Body of pancreas (tissue), 4 donors: ENCODE data around the gene GHRHR. TPM values are rescaled to one million over a fixed set of nuclear protein-coding genes. Genes with fewer than 3 reads are reported as not detected.
A peak's percentile ranks its signal among the peaks of the same experiment; 100 is the strongest.

ENCODE experiments used
- ATAC-seq: fragments of 150-250 bp; one replicate; pipeline ENCODE4 v1.9.1; 2016
- DNase-seq, 4 donors: peaks; one replicate each; pipeline ENCODE4 v3.0.0-alpha.2; 2019
- H3K27ac ChIP-seq, 4 donors: fragments of 200-600 bp; sonication (generic); 1 replicate in 3 of 4; 2 replicates in 1 of 4; pipeline versions ENCODE4 v1.5.1 to v1.6.1; 2016 to 2019; ENCODE audit warnings: mild to moderate bottlenecking in 1 of 4, mixed read lengths in 1 of 4, moderate library complexity in 1 of 4
- H3K27me3 ChIP-seq, 2 donors: fragments of 200-600 bp; sonication (generic); one replicate each; pipeline ENCODE4 v1.6.0; 2016; ENCODE audit warnings: mild to moderate bottlenecking in 1 of 2
- H3K36me3 ChIP-seq, 2 donors: fragments of 200-600 bp; sonication (generic); replicated peaks in 1 of 2; 2 replicates each; pipeline ENCODE4 v1.5.1; 2016; ENCODE audit warnings: low read depth in 2 of 2; ENCODE audit not compliant: insufficient read depth in 1 of 2
- H3K4me1 ChIP-seq: fragments of 200-600 bp; sonication (generic); one replicate; pipeline ENCODE4 v1.6.0; 2016
- H3K4me3 ChIP-seq, 2 donors: fragments of 200-600 bp; sonication (generic); 1 replicate in 1 of 2; 2 replicates in 1 of 2; pipeline ENCODE4 v1.5.1; 2016 to 2019
- H3K9me3 ChIP-seq, 3 donors: fragments of 200-600 bp; sonication (generic); 1 replicate in 2 of 3; 2 replicates in 1 of 3; pipeline ENCODE4 v1.5.1; 2016
- POLR2A ChIP-seq, 3 donors: fragments of 450-650 bp; IDR thresholded peaks; one replicate each; pipeline ENCODE4 v1.6.1; 2016; ENCODE audit warnings: antibody characterized with exemption in 3 of 3, mild to moderate bottlenecking in 2 of 3
- WGBS, 2 donors: methylation state at CpG; one replicate each; pipeline ENCODE4 v1.1.5; 2017; 5-methylcytosine and 5-hydroxymethylcytosine counted together
- intact Hi-C: fragments of 100-400 bp; cut with DNase I; formaldehyde crosslinking; loops from one replicate; pipeline ENCODE4 v1.15.1; 2023
- total RNA-seq, 2 donors: library from RNA; depleted of rRNA; stranded (reverse); fragments of >200 nt; gene quantifications; one replicate each; pipeline ENCODE4 v1.1.0, GENCODE V29; 2016
- TF ChIP-seq, protein P1 (sequence below), 7 experiments: fragments of 450-650 bp in 4 of 7; fragments of 200-600 bp in 3 of 7; sonication (generic) in 3 of 7; IDR thresholded peaks; one replicate each; pipeline ENCODE4 v1.5.1; 2016 to 2019; ENCODE audit warnings: antibody characterized with exemption in 7 of 7

The GHRHR gene
- total RNA-seq = not detected

DNA sequence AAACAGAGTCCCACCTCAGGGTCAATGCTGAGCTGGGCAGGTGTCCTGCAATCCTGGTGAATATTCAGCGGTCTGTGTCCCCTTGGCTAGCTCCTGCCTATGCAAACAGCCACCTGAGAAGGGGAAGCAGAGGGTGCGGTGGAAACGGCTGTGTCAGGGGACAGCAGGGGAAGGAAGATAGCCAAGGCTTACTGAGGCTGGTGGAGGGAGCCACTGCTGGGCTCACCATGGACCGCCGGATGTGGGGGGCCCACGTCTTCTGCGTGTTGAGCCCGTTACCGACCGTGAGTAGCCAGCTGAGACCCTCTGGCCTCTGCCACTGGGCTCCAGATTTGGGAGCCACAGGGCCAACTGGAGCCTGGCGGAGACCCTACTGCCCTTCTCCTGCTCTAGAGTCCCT is at the start of gene GHRHR:
GHRHR (plus strand) TSS at position 112 of the 400 bp plus-strand sequence; CDS start at position 228, 116 bp downstream.
- WGBS, 2 donors = 77 to 89% methylated on average over 5 to 11 of the region's 11 CpGs
- no peaks in the 10 kb centered on the region for H3K9me3 ChIP-seq
- DNase-seq (no peak), ATAC-seq (no peak)
- no peaks in the 10 kb centered on the region for H3K36me3 ChIP-seq
- no peaks in the 10 kb centered on the region for H3K27me3 ChIP-seq
- intact Hi-C loops = no loop called here
- H3K27ac ChIP-seq = no peak within 1 kb of the TSS
- no peaks in the 10 kb centered on the region for H3K4me1 ChIP-seq
- no peak for TF ChIP-seq POLR2A (IDR thresholded peaks at IDR 0.05)
- TF ChIP-seq, protein P1, sequence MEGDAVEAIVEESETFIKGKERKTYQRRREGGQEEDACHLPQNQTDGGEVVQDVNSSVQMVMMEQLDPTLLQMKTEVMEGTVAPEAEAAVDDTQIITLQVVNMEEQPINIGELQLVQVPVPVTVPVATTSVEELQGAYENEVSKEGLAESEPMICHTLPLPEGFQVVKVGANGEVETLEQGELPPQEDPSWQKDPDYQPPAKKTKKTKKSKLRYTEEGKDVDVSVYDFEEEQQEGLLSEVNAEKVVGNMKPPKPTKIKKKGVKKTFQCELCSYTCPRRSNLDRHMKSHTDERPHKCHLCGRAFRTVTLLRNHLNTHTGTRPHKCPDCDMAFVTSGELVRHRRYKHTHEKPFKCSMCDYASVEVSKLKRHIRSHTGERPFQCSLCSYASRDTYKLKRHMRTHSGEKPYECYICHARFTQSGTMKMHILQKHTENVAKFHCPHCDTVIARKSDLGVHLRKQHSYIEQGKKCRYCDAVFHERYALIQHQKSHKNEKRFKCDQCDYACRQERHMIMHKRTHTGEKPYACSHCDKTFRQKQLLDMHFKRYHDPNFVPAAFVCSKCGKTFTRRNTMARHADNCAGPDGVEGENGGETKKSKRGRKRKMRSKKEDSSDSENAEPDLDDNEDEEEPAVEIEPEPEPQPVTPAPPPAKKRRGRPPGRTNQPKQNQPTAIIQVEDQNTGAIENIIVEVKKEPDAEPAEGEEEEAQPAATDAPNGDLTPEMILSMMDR (IDR thresholded peaks at IDR 0.05) = no peak
- no peak within 1 kb of the TSS for H3K4me3 ChIP-seq

GRCh38 chr7:30914596-30914995 is 49.2 kb upstream of the GHRHR start:
- Histone ChIP-seq H3K27ac (peak overlapping the region in 3 of 4 donors; percentile 71 to 75 (median 72)), H3K27me3 (no peaks in the 10 kb centered on the region), H3K4me1 (peaks cover 92% of the 10 kb centered on the region), H3K4me3 (peak overlapping the region in 1 of 2 donors; percentile 0), H3K9me3 (no peaks in the 10 kb centered on the region), H3K36me3 (no peaks in the 10 kb centered on the region)
- no peak for ATAC-seq
- intact Hi-C loops = no loop called here
- WGBS, 2 donors = 58 to 70% methylated on average over 4 of the region's 4 CpGs
- DNase-seq = no peak
- no peak for TF ChIP-seq POLR2A (IDR thresholded peaks at IDR 0.05)
- TF ChIP-seq, protein P1 (IDR thresholded peaks at IDR 0.05) = no peak

DNA sequence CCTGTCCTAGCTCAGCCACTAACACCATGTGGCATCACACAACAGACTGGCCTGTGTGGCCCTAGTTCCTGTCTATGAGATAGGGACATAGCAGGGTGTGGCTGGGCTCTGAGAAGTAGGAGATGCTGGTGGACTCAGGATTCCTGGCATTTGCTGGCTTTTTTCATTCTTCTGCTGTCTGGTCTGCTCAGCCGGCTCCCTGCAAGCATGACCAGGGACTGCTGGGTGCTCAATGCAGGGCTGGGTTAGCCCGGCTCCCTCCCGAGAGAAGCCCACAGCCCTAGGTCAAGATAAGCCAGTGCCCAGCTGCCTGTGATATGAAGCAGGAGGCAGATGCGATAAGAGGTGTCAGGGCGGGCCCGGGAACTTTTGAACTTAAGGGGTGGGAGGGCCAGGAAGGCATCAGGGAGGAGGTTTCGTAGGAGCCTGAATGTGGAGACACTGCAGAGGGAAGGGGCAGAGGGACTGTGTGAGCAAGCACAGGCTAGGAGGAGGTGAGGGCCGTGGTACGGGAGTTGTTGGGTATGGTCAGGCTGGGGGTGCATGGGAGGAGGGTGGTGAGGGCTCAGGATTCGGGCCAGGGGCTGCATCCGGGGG is 48.6 kb upstream of the GHRHR start:
- H3K4me1 ChIP-seq = peaks cover 92% of the 10 kb centered on the region
- no peaks in the 10 kb centered on the region for H3K36me3 ChIP-seq
- 38 to 42% methylated on average over 11 of the region's 11 CpGs for WGBS, 2 donors
- H3K27ac ChIP-seq = peak overlapping the region in 3 of 4 donors; percentile 71 to 75 (median 72)
- intact Hi-C loops = no loop called here
- ATAC-seq (no peak), DNase-seq (peak in 1 of 4 donors; percentile 8)
- H3K4me3 ChIP-seq = peak overlapping the region in 1 of 2 donors; percentile 0
- no peaks in the 10 kb centered on the region for H3K27me3 ChIP-seq
- TF ChIP-seq, protein P1 (IDR thresholded peaks at IDR 0.05) = no peak
- TF ChIP-seq POLR2A (IDR thresholded peaks at IDR 0.05) = no peak
- H3K9me3 ChIP-seq = no peaks in the 10 kb centered on the region

DNA sequence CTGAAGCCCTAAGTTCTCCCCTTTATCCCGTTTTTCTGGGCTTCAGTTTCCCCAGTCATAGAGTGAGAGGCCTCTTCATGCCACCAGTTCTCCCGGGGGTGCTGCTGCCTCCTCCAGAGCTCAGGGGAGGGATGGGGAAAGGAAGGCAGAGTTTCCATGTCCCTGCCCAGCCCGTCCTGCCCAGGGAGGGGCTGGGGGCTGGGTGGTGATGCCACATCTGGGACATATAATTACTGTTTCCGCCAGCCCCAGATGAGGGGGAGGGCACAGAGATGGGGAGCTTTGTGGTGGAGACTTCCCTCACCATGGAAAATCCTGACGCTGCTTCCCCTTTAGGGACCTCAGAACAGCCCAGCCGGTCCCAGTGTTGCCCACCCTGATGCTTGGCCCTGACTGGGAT is 48.0 kb upstream of the GHRHR start:
- no peaks in the 10 kb centered on the region for H3K36me3 ChIP-seq
- no peaks in the 10 kb centered on the region for H3K27me3 ChIP-seq
- peaks cover 92% of the 10 kb centered on the region for H3K4me1 ChIP-seq
- ATAC-seq (no peak), DNase-seq (no peak)
- H3K27ac ChIP-seq = peak overlapping the region in 3 of 4 donors; percentile 71 to 75 (median 72)
- intact Hi-C loops = no loop called here
- TF ChIP-seq POLR2A (IDR thresholded peaks at IDR 0.05) = no peak
- TF ChIP-seq, protein P1 (IDR thresholded peaks at IDR 0.05) = no peak
- no peak overlapping the region for H3K4me3 ChIP-seq
- H3K9me3 ChIP-seq = no peaks in the 10 kb centered on the region
- WGBS, 2 donors = 44 to 61% methylated on average over 5 to 6 of the region's 6 CpGs

- peaks cover 92% of the 10 kb centered on the region for H3K4me1 ChIP-seq
Measured at GRCh38 chr7:30916255-30916654, 47.5 kb upstream of the GHRHR start.

More at GRCh38 chr7:30916255-30916654, 47.5 kb upstream of the GHRHR start:
- intact Hi-C loops = no loop called here
- Histone ChIP-seq H3K27ac (peak overlapping the region in 3 of 4 donors; percentile 28 to 72 (median 71)), H3K27me3 (no peaks in the 10 kb centered on the region), H3K4me3 (no peak overlapping the region), H3K9me3 (no peaks in the 10 kb centered on the region), H3K36me3 (no peaks in the 10 kb centered on the region)
- 57% methylated on average over 2 to 3 of the region's 3 CpGs for WGBS, 2 donors
- TF ChIP-seq, protein P1 (IDR thresholded peaks at IDR 0.05) = no peak
- TF ChIP-seq POLR2A (IDR thresholded peaks at IDR 0.05) = no peak
- DNase-seq (no peak), ATAC-seq (no peak)
